GM12878 (cell line): ENCODE data around the gene GRM7. TPM values are rescaled to one million over a fixed set of nuclear protein-coding genes. Genes with fewer than 3 reads are reported as not detected.
A peak's percentile ranks its signal among the peaks of the same experiment; 100 is the strongest.

Experiments used
- ATAC-seq: fragments of 200-7000 bp; cut with Tn5 transposase; 3 replicates; pipeline ENCODE4 v1.9.1; 2020; ENCODE audit warnings: mild to moderate bottlenecking, moderate library complexity
- BruUV-seq: library from RNA; stranded (reverse); fragments of 400-500 nt; replicated peaks from 2 replicates; lab custom pipeline; 2021; lab: Mats Ljungman, UMichigan
- CTCF ChIA-PET: fragments of 300-600 bp; sonication (Branson Sonifier 250); formaldehyde crosslinking; extraction: SDS; loops from one replicate; lab custom pipeline; 2021; ENCODE audit warnings: inconsistent platforms; lab: Yijun Ruan, JAX
- POLR2A ChIA-PET: fragments of 350-600 bp; formaldehyde crosslinking; extraction: SDS; loops from one replicate; lab custom pipeline; 2021; ENCODE audit warnings: inconsistent platforms; lab: Charles Lee
- RAD21 ChIA-PET: fragments of 300-600 bp; sonication (Branson Sonifier 250); formaldehyde crosslinking; loops from one replicate; lab custom pipeline; 2023; ENCODE audit warnings: antibody characterized with exemption; ENCODE audit not compliant: unreplicated experiment; lab: Charles Lee
- SMC1A ChIA-PET: fragments of 300-600 bp; sonication (Branson Sonifier 250); formaldehyde crosslinking; loops from one replicate; lab custom pipeline; 2023; ENCODE audit not compliant: unreplicated experiment, uncharacterized antibody; lab: Charles Lee
- DNase-seq: peaks from one replicate; pipeline ENCODE4 v3.0.0-alpha.2; 2011; ENCODE audit warnings: low read depth, low spot score
- FAIRE-seq: peaks from 3 replicates; lab custom pipeline; 2011; peaks lifted over from hg19 to GRCh38; lab: Jason Lieb, UNC
- H2AFZ ChIP-seq: 2 replicates; pipeline ENCODE4 v1.6.0; 2011; ENCODE audit warnings: low read depth, low read length, control low read depth; ENCODE audit not compliant: control insufficient read depth
- H3K27ac ChIP-seq: 2 replicates; pipeline ENCODE4 v1.5.1; 2011; ENCODE audit warnings: control low read depth; ENCODE audit not compliant: control insufficient read depth, insufficient read depth
- H3K27me3 ChIP-seq, 2 experiments: replicated peaks in 1 of 2; 2 replicates each; pipeline versions ENCODE4 v1.6.0 to v1.6.1; 2011; ENCODE audit warnings: low read length in 1 of 2; ENCODE audit not compliant: control insufficient read depth in 2 of 2, insufficient read depth in 2 of 2
- H3K36me3 ChIP-seq, 2 experiments: 2 replicates each; pipeline ENCODE4 v1.5.1; 2011; ENCODE audit warnings: low read length in 1 of 2; ENCODE audit not compliant: control insufficient read depth in 2 of 2, insufficient read depth in 2 of 2
- H3K4me1 ChIP-seq: 2 replicates; pipeline ENCODE4 v1.6.1; 2011; ENCODE audit warnings: mild to moderate bottlenecking, low read length, moderate library complexity, mixed read lengths; ENCODE audit not compliant: control insufficient read depth, insufficient read depth
- H3K4me2 ChIP-seq: 2 replicates; pipeline ENCODE4 v1.6.0; 2011; ENCODE audit warnings: control low read depth; ENCODE audit not compliant: control insufficient read depth, insufficient read depth
- H3K4me3 ChIP-seq: fragments of 200-600 bp; sonication (generic); 2 replicates; pipeline ENCODE4 v1.5.1; 2016
- H3K79me2 ChIP-seq: 2 replicates; pipeline ENCODE4 v1.6.0; 2011; ENCODE audit warnings: low read length; ENCODE audit not compliant: control insufficient read depth, insufficient read depth
- H3K9ac ChIP-seq: 2 replicates; pipeline ENCODE4 v1.8.0; 2011; ENCODE audit warnings: low read length, control low read depth, mixed read lengths; ENCODE audit not compliant: control insufficient read depth, insufficient read depth
- H3K9me3 ChIP-seq: replicated peaks from 3 replicates; pipeline ENCODE4 v1.5.1; 2011; ENCODE audit warnings: mild to moderate bottlenecking, low read length; ENCODE audit not compliant: control insufficient read depth, insufficient read depth
- H4K20me1 ChIP-seq: 2 replicates; pipeline ENCODE4 v1.6.0; 2011; ENCODE audit not compliant: control insufficient read depth, insufficient read depth
- CTCF ChIP-seq, 3 experiments: IDR thresholded peaks in 2 of 3; conservative IDR thresholded peaks in 1 of 3; 2 replicates each; pipeline ENCODE4 v1.5.1; 2011; ENCODE audit warnings: low read depth in 3 of 3, low read length in 3 of 3, mild to moderate bottlenecking in 3 of 3, control low read depth in 2 of 3, moderate library complexity in 2 of 3, inconsistent platforms in 1 of 3, mixed read lengths in 1 of 3; ENCODE audit not compliant: control insufficient read depth in 2 of 3, insufficient read depth in 1 of 3; ENCODE audit errors: extremely low read depth in 1 of 3
- HDAC6 ChIP-seq: fragments of 200-600 bp; sonication (generic); IDR thresholded peaks from one replicate; pipeline ENCODE4 v1.8.0; 2017; ENCODE audit warnings: antibody characterized with exemption; ENCODE audit not compliant: unreplicated experiment
- MEF2A ChIP-seq: IDR thresholded peaks from 2 replicates; pipeline ENCODE4 v1.6.1; 2011; ENCODE audit warnings: low read depth, mild to moderate bottlenecking, low read length, moderate library complexity; ENCODE audit not compliant: insufficient read depth
- NFXL1 ChIP-seq: fragments of 450-650 bp; IDR thresholded peaks from 2 replicates; pipeline ENCODE4 v1.6.1; 2017; ENCODE audit warnings: antibody characterized with exemption, mild to moderate bottlenecking, borderline replicate concordance
- NFYA ChIP-seq: IDR thresholded peaks from 2 replicates; pipeline ENCODE4 v1.6.1; 2011; ENCODE audit warnings: low read depth, mild to moderate bottlenecking, low read length, improper control_type of control experiment, borderline replicate concordance
- TCF3 ChIP-seq: IDR thresholded peaks from 2 replicates; pipeline ENCODE4 v1.6.1; 2012; ENCODE audit warnings: low read depth, mild to moderate bottlenecking, low read length, borderline replicate concordance; ENCODE audit not compliant: insufficient read depth
- ZBTB4 ChIP-seq: fragments of 450-650 bp; formaldehyde crosslinking; IDR thresholded peaks from 2 replicates; pipeline ENCODE4 v1.4.0; 2022; ENCODE audit warnings: mild to moderate bottlenecking, moderate library complexity
- ZNF24 ChIP-seq: fragments of 450-650 bp; IDR thresholded peaks from 2 replicates; pipeline ENCODE4 v1.6.1; 2017; ENCODE audit warnings: antibody characterized with exemption, mild to moderate bottlenecking
- WGBS: methylation state at CpG from one replicate; pipeline ENCODE4 v1.1.6; 2016; ENCODE audit warnings: low lambda C conversion rate; ENCODE audit not compliant: insufficient replicate concordance, insufficient coverage; ENCODE audit errors: missing lambda C conversion rate; 5-methylcytosine and 5-hydroxymethylcytosine counted together
- in situ Hi-C: fragments of 300-500 bp; cut with MboI; formaldehyde crosslinking; loops from 9 replicates; pipeline ENCODE4 v1.14.3; 2018; ENCODE audit warnings: mixed read lengths
- intact Hi-C: fragments of 100-400 bp; cut with micrococcal nuclease; formaldehyde crosslinking; loops from one replicate; pipeline ENCODE4 v1.14.2; 2022; ENCODE audit not compliant: unreplicated experiment
- polyA plus RNA-seq, 11 experiments: library from polyadenylated mRNA; depleted of rRNA in 4 of 11; unstranded in 6 of 11; stranded (reverse) in 5 of 11; fragments of >200 nt; fragmentation: Nextera tagmentation in 4 of 11; fragmentation: Illumina TruSeq in 1 of 11; extraction: Ambion mirVana in 4 of 11; extraction: Trizol in 1 of 11; gene quantifications; 1 replicate in 1 of 11; 2 replicates in 10 of 11; pipeline versions ENCODE4 v1.2.1 to v1.2.3, GENCODE V29; 2011 to 2016; ENCODE audit warnings: inconsistent platforms in 2 of 11, missing spikeins in 2 of 11, low read depth in 1 of 11
- total RNA-seq, 4 experiments: library from RNA; depleted of rRNA in 3 of 4; stranded (reverse); fragments of >200 nt in 3 of 4; fragmentation: Illumina TruSeq in 1 of 4; extraction: Trizol in 1 of 4; gene quantifications; 2 replicates each; pipeline versions ENCODE4 v1.2.1 to v1.2.3, GENCODE V29; 2013 to 2021

GRM7 gene
- total and polyA plus RNA-seq, 10 of the 15 experiments (the other 5 are each of a cell fraction or from before 2014, with no cell fraction given), result not detected

GRCh38 chr3:6994081-6994668 is 133.3 kb downstream of the GRM7 start:
- Histone ChIP-seq H3K4me1 (no peaks in the 10 kb centered on the region), H3K9me3 (no peaks in the 10 kb centered on the region), H3K79me2 (no peaks in the 10 kb centered on the region), H3K27ac (no peak overlapping the region), H3K4me3 (no peak overlapping the region), H3K4me2 (no peak overlapping the region), H2AFZ (no peak overlapping the region), H4K20me1 (no peaks in the 10 kb centered on the region), H3K9ac (no peak overlapping the region), H3K36me3 (no peaks in the 10 kb centered on the region), H3K27me3 (no peaks in the 10 kb centered on the region)
- 28% methylated on average over 3 of the region's 3 CpGs for WGBS
- ChIA-PET CTCF (interaction anchor here (0.9 kb wide), 2 partner anchors 11 to 16 kb away, joined by 3 to 4 read pairs; no protein-coding TSS in a partner anchor), RAD21 (interaction anchor here (0.7 kb wide), 1 partner anchor 9 kb away, joined by 3 read pairs; no protein-coding TSS in a partner anchor), SMC1A (interaction anchor here (1.2 to 1.3 kb wide), 2 partner anchors 10 to 12 kb away, joined by 3 to 4 read pairs; no protein-coding TSS in a partner anchor), POLR2A (no interaction called here)
- BruUV-seq, result no TSS peak
- ATAC-seq (peak; percentile 42; the same call in 2 of the 3 replicates), DNase-seq (no peak), FAIRE-seq (no peak)
- TF ChIP-seq MEF2A (no peak), HDAC6 (no peak), ZBTB4 (CRISPR knock-in tag) (no peak), NFXL1 (no peak), NFYA (no peak), ZNF24 (no peak), CTCF (IDR thresholded peaks at IDR 0.05 in 2 of 3, conservative IDR thresholded peaks at IDR 0.05 in 1 of 3; ENCODE audit: control insufficient read depth in 2 of 3, extremely low read depth in 1 of 3, insufficient read depth in 1 of 3, low read depth in 3 of 3, low read length in 3 of 3) (peak in 2 of 3 experiments; percentile 5 to 25; a peak in 1 of 6 replicates), TCF3 (no peak)
- in situ Hi-C loops, result no loop called here
- intact Hi-C loops, result no loop called here
